HuH-7.5 (cell line): ENCODE results near the gene MICAL3.
"Not testable (repeated sequence)": the region's sequence is repeated elsewhere in the genome, so short reads cannot be mapped to it uniquely, and the experiment has no call there.

Experiments used
- DNase-seq: peaks from one replicate; pipeline ENCODE4 v3.0.0; 2011; ENCODE audit warnings: low spot score

MICAL3 gene

GRCh38 chr22:17997456-17997855 is 26.9 kb downstream of the MICAL3 start:
- DNase-seq = no peak

DNA sequence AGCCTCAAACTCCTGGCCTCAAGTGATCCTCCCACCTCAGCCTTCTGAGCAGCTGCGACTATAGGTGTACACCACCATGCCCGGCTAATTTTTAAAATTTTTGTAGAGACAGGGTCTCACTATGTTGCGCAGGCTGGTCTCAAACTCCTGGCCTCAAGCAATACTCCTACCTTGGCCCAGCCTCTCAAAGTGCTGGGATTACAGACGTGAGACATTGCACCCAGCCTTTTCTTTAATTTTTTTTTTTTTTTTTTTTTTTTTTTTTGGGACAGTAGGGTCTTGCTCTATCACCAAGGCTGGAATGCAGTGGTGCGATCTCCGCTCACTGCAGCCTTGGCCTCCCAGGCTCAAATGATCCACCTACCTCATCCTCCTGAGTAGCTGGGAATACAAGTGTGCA is 29.1 kb downstream of the MICAL3 start:
- DNase-seq = not testable (repeated sequence)

GRCh38 chr22:17994424-17995108 is 29.8 kb downstream of the MICAL3 start:
- DNase-seq = no peak

- not testable (repeated sequence) for DNase-seq
Measured at GRCh38 chr22:17992976-17993375, 31.4 kb downstream of the MICAL3 start.

DNA sequence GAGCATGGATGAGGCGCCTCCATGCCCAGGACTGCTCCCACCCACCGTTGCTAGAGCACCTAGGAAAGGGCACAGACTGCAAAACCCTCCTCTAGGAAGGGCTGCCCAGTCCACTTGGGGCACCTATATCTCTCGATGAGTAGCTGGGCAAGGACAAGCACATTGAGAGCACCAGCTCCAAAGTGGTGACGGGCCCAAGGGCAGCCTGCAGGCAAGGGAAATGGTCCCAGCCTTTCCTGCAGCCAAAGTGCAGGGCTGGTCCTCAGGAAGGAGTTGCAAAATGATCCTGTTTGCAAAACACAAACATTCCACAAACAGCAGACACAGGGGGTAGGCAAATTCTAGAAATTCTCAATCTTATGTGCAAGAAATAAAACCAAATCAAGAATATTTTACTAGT is 32.4 kb downstream of the MICAL3 start:
- not testable (repeated sequence) for DNase-seq

DNA sequence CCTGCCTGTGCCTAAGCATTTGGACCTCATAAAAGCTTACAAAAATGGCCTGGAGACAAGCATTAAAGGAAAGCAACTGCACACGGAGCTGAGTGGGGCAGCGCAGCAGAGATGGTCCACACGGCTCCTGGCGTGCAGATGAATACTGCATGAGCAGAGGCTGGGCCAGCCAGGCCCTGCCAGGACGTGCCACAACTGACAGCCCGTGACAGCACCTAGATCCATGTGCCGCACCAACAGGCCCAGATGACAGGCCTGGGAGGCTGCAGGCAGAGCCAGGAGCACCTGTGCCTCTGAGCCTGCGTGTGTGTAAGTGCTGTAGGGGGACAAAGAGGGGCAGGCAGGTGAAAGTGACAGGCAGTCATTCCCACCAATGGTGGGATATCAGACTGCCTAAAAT is 33.4 kb downstream of the MICAL3 start:
- no peak for DNase-seq

GRCh38 chr22:17990147-17990546 is 34.2 kb downstream of the MICAL3 start:
- DNase-seq = no peak

DNA sequence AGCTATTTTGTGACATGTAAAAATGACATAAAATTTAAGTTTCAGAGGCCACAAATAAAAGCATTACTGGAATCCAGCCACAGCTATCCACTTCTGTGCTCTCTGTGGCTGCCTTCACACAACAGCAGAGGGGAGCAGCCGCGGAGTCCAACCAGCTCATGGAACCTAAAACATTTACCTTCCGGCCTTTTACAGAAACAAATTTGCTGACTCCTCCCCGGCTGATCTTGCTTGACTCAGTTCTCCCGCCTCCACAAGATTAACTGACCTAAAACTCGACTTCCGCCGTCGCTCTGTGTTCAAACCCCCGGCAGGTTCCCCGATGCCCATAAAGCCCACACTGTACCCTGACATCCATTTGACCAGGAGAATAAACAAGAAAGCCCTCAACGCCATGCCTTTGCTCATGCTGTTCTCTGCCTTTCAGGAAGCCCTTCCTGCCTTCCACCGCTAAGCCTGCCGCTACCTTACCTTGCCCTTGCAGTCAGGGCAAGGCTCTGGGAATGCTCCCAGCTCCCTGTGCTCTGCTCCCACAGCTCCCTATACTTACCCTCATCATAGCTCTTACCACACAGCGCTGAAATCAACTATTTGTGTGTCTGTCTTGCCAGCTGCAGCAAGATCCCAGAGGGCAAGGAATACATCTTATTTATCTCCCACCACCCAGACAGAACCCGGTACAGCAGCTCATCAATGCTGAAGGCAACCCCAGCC is 35.4 kb downstream of the MICAL3 start:
- no peak for DNase-seq

DNA sequence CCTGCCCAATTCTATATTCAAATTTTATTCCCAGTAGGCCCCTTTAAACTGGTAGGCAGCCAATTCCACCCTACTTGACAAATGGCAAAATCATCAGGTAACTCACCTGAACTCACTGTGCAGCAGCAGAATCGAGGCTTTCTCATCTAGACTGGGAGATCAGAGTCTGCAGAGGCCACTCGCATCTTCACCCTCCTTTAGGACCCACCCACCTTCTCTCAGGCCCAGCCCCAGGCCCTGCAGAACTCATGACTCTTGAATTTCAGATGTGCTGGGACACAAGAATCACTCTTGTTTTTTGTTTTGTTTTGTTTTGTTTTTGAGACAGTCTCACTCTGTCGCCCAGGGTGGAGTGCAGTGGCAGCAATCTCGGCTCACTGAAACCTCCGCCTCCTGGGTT is 38.8 kb downstream of the MICAL3 start:
- no peak for DNase-seq

DNA sequence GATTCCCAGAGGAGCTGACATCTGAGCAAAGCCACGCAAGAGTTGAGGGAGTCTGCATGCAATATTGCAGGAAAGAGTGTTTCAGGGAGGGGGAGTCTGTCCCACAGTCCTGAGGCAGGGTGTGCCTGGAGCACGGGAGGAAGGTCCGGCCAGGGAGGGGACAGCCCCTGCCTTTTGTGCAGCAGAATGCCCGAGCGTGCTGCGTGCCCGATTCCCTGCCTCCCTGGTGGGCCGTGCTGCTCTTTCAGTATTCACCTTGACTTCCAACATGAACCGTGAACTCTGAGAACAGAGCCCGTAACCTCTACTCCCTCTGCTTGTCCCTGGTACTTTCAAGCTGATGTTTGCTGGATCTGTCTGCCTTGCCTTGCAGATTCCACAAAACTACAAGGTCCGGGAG is 39.3 kb downstream of the MICAL3 start:
- DNase-seq = not testable (repeated sequence)

GRCh38 chr22:17984114-17984513 is 40.2 kb downstream of the MICAL3 start:
- no peak for DNase-seq

GRCh38 chr22:17982572-17983141 is 41.7 kb downstream of the MICAL3 start:
- DNase-seq = no peak

GRCh38 chr22:17981497-17981896 is 42.9 kb downstream of the MICAL3 start:
- DNase-seq = no peak

GRCh38 chr22:17980638-17981051 is 43.7 kb downstream of the MICAL3 start:
- DNase-seq = no peak

GRCh38 chr22:17980015-17980590 is 44.3 kb downstream of the MICAL3 start:
- DNase-seq = no peak

GRCh38 chr22:17978027-17978426 is 46.3 kb downstream of the MICAL3 start:
- DNase-seq = no peak

DNA sequence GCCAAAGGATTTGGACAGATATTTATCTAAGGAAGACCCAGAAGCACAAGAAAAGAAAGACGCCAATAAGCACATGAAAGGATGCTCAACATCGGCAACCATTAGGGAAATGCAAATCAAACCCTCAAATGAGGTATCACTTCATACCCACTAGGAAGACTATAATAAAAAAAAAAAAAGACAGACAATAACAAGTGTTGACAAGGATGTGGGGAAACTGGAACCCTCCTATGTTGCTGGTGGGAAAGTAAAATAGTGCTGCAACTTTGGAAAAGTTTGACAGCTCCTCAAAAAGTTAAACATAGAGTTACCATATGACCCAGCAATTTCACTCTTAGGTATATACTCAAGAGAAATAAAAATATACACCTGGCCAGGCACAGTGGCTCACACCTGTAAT is 47.0 kb downstream of the MICAL3 start:
- DNase-seq = no peak

DNA sequence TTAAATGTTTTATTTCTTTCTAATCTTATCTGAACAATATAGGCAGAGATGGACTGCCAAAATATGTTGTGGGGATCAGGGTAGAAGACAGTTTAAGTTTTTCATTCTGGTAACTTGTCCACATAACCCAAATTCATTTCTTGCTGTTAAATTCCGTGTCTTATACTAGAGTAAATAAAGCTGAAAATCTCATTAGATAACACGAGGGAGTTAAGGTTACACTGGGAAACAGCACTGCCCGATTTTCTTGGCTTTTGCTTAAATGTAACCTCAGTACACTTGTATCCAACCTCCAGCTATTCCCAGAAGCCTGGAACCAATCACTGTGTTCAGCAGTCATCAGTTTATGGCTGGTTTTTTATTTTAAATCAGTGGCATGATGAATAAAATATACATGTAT is 48.2 kb downstream of the MICAL3 start:
- DNase-seq = no peak

- DNase-seq = no peak
Measured at GRCh38 chr22:17974703-17975372, 49.5 kb downstream of the MICAL3 start.

DNA sequence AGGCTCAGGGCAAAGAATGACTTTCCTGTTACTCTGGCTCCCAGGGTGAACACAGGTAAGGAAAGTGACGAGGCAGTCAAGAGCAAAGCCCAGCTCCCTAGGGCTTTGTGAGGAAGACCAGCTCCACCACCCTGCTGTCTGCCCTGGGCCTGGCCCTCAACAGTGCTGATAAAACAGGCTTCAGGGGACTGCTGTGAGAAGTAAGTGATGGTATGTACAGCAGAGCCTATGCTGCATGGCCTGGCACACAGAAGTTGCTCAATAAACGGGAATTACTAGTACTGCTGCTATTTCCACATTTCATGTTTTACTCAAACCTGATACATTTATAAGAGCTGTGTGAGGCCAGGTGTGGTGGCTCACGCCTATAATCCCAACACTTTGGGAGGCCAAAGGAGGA is 50.3 kb downstream of the MICAL3 start:
- DNase-seq = no peak

DNA sequence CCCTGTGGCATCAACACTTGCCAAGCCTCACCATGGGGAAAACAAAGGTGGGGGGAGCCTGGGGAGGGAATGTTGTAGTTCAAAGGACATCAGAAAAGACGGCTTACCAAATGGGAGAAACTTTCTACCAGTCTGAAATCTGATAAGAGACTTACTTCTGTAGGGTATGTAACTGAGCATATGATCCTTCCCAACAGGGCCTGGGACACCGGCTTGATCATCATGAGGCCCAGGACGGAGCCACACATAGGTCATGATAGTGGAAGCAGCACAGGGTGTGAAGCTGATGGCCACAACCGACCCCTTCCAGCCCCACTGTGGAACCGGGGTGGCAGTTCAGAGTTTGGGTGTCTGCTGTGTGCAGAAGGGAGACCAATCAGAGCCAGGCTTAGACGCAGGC is 51.1 kb downstream of the MICAL3 start:
- DNase-seq = no peak

DNA sequence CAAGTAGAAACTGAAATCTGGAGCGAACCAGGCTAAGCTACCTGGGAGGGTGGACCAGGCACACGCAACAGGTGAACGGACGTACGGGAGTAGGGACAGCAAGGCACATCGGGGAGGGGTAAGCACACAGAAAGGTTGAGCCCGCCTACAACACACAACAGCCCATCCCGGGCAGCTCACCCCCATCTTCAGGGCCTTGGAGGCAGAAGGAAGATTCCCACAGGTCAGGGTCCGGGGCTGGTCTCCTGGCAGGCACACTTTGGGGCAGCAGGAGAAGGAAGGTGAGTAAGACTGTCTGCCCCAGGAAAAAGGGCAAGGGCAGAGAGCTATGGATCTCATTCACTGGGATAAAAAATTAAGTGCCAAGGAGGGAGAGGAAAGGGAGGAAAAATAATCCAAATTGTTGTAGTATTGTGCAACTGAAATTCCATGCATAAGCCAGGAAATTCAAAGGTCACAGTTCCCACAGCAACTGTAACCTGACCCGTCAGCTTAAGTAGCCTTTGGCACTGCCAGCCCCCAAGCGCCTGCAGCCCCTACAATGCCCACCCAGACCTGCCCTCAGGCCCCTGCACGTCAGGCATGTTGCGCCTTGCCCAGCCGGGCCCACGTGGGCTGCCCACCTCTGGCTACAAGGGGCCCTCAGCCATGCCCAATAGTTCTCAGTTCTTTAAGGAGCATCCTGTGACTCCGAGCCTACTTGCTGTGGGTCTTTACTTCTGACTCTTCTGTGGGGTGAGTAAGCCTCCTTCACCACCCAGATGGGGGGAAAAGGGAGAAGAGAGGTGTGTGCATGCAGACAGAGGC is 51.8 kb downstream of the MICAL3 start:
- DNase-seq = peak; percentile 38
